ENCODE measurements around the gene FAAP100. TPM values are rescaled to one million over a fixed set of nuclear protein-coding genes. Genes with fewer than 3 reads are reported as not detected.

Gene FAAP100
- total RNA-seq, 6 experiments from 2014 or later: 13.1 to 17.1 (median 15.2) TPM

- Histone ChIP-seq H3K27me3 (no peaks in the 10 kb centered on the region), H3K27ac (no peak overlapping the region), H3K9me3 (no peaks in the 10 kb centered on the region), H3K36me3 (no peaks in the 10 kb centered on the region), H3K4me3 (no peak overlapping the region), H3K4me1 (no peaks in the 10 kb centered on the region)
- TF ChIP-seq, protein P1, sequence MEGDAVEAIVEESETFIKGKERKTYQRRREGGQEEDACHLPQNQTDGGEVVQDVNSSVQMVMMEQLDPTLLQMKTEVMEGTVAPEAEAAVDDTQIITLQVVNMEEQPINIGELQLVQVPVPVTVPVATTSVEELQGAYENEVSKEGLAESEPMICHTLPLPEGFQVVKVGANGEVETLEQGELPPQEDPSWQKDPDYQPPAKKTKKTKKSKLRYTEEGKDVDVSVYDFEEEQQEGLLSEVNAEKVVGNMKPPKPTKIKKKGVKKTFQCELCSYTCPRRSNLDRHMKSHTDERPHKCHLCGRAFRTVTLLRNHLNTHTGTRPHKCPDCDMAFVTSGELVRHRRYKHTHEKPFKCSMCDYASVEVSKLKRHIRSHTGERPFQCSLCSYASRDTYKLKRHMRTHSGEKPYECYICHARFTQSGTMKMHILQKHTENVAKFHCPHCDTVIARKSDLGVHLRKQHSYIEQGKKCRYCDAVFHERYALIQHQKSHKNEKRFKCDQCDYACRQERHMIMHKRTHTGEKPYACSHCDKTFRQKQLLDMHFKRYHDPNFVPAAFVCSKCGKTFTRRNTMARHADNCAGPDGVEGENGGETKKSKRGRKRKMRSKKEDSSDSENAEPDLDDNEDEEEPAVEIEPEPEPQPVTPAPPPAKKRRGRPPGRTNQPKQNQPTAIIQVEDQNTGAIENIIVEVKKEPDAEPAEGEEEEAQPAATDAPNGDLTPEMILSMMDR (IDR thresholded peaks at IDR 0.05): no peak
- no peak for TF ChIP-seq POLR2A (IDR thresholded peaks at IDR 0.05)
- ATAC-seq (no peak), DNase-seq (peak in 1 of 3 donors; percentile 12)
- WGBS (ENCODE audit: insufficient coverage, low coverage, low lambda C conversion rate, missing lambda C conversion rate): 100% methylated on average over 1 of the region's 21 CpGs
- intact Hi-C loops (cut with DNase I): no loop called here
Observed at GRCh38 chr17:81526662-81527571, 25.2 kb downstream of the FAAP100 start.

- no peaks in the 10 kb centered on the region for H3K27me3 ChIP-seq
- H3K9me3 ChIP-seq: no peaks in the 10 kb centered on the region
- DNase-seq (peak in 1 of 3 donors; percentile 10), ATAC-seq (no peak)
- no peak overlapping the region for H3K27ac ChIP-seq
- no peaks in the 10 kb centered on the region for H3K4me1 ChIP-seq
- no peak overlapping the region for H3K4me3 ChIP-seq
- WGBS (ENCODE audit: insufficient coverage, low coverage, low lambda C conversion rate, missing lambda C conversion rate): 50% methylated on average over 1 of the region's 8 CpGs
- no peaks in the 10 kb centered on the region for H3K36me3 ChIP-seq
- intact Hi-C loops (cut with DNase I): no loop called here
- no peak for TF ChIP-seq POLR2A (IDR thresholded peaks at IDR 0.05)
- TF ChIP-seq, protein P1 (IDR thresholded peaks at IDR 0.05): no peak
Observed at GRCh38 chr17:81524865-81525159, 27.3 kb downstream of the FAAP100 start.

DNA sequence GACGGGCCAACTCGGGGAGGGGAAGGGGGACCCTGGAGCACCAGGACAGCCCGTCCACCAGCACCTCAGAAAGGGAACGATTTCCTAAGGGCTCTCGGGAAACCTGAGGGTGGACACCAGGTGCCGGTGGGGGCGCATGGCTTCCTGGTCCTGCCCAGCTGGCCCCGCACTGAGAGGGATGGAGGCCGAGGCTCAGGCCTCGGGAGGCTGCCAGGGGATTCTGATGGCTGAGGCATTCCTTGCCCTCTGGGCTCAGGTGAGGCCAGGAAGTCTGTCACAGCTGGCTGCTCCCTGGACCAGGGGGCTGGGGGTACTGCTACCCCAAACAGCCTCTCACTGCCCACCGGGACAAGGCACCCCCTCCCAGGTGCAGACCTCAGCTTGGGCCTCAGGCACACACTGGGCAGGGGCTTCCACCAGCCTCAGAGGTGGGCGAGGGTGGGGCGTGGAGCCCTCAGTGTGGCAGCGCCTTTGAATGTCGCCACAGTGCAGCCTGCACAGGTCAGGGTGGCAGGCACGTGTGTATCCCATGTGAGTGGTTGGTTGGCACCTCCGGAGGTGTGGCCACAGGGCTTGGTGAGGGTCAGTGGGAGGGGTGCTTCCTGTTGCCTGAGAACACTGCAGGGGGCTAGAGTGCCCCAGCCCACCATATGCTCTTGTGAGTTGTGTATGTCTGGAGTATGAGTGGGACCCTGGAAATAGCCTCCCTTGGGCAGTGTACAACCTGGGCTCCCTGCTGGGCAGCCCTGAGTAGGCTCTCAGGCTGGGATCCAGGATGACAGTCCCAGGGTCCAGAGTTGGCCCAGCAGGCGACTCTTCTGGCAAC is 27.9 kb downstream of the FAAP100 start:
- peaks cover 0 to 3% (median 0%) of the 10 kb centered on the region in 4 donors for H3K4me1 ChIP-seq
- WGBS (ENCODE audit: insufficient coverage, low coverage, low lambda C conversion rate, missing lambda C conversion rate): 80% methylated on average over 1 of the region's 18 CpGs
- H3K27ac ChIP-seq: no peak overlapping the region
- no peaks in the 10 kb centered on the region for H3K36me3 ChIP-seq
- TF ChIP-seq POLR2A (IDR thresholded peaks at IDR 0.05): no peak
- TF ChIP-seq, protein P1 (IDR thresholded peaks at IDR 0.05): no peak
- no peak overlapping the region for H3K4me3 ChIP-seq
- ATAC-seq: no peak
- intact Hi-C loops (cut with DNase I): no loop called here
- H3K9me3 ChIP-seq: no peaks in the 10 kb centered on the region
- no peaks in the 10 kb centered on the region for H3K27me3 ChIP-seq
- DNase-seq: peak in 2 of 3 donors; percentile 13 to 42

- Histone ChIP-seq H3K27me3 (no peaks in the 10 kb centered on the region), H3K27ac (no peak overlapping the region), H3K9me3 (no peaks in the 10 kb centered on the region), H3K36me3 (no peaks in the 10 kb centered on the region), H3K4me3 (no peak overlapping the region), H3K4me1 (peaks cover 0 to 8% (median 1%) of the 10 kb centered on the region in 4 donors)
- ATAC-seq: no peak
- intact Hi-C loops (cut with DNase I): no loop called here
- TF ChIP-seq POLR2A (IDR thresholded peaks at IDR 0.05): no peak
- TF ChIP-seq, protein P1 (IDR thresholded peaks at IDR 0.05): no peak
- WGBS (ENCODE audit: insufficient coverage, low coverage, low lambda C conversion rate, missing lambda C conversion rate): 30% methylated on average over 3 of the region's 17 CpGs
- DNase-seq: no peak
Observed at GRCh38 chr17:81523402-81524038, 28.6 kb downstream of the FAAP100 start.

Data from right lobe of liver (tissue), 6 donors.